ENCODE measurements around the gene CDCA7. TPM values are rescaled to one million over a fixed set of nuclear protein-coding genes. Genes with fewer than 3 reads are reported as not detected.
"Not testable (repeated sequence)": the region's sequence is repeated elsewhere in the genome, so short reads cannot be mapped to it uniquely, and the experiment has no call there.

Gene CDCA7
- polyA plus RNA-seq, 3 donors: 0.22 to 0.59 (median 0.47) TPM

DNA sequence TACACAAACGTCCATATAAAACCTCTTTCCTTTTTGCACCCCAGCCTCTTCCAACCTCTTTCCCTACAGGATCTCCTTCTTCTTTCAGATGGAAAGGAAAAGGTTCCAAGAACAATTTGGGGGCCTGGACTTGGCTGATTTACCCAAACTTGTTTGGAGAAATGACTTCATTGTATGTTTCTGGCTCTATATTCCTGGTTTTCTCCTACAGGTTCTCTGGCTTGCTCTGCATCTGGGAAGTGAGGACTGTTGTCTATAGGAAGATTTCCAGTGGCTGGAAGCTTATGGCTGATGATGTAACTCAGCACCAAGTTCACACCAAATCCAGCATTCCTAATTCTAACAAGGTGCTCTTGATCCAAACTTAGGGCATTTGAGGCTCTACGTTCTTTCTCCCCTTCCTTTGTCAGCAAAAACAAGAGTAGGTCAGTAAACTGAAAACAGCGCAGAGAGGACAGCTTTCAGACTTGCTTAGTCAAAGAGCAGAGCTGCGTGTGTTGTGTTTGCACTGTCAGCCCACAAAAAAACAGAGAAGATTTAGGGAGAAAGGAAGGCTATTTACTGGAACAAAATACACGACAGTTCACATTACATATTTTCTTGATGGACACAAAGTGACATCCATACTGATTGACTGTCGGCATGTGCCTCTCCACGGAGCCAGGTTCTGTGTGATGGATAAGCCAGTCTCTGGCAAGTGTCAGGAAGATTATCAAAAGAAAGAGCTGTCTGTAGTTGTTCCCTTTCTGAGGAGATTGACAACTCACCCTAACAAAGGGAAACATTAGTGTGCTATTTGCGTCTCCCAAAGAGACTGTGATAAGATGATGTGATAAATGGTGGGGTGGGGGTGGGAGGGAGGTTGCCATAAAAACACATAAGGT is 39.7 kb downstream of the CDCA7 start:
- 52 to 69% (median 68%) methylated on average over 8 of the region's 8 CpGs for WGBS, 3 donors
- H3K27ac ChIP-seq (ENCODE audit: low read depth, low read length): no peak overlapping the region

DNA sequence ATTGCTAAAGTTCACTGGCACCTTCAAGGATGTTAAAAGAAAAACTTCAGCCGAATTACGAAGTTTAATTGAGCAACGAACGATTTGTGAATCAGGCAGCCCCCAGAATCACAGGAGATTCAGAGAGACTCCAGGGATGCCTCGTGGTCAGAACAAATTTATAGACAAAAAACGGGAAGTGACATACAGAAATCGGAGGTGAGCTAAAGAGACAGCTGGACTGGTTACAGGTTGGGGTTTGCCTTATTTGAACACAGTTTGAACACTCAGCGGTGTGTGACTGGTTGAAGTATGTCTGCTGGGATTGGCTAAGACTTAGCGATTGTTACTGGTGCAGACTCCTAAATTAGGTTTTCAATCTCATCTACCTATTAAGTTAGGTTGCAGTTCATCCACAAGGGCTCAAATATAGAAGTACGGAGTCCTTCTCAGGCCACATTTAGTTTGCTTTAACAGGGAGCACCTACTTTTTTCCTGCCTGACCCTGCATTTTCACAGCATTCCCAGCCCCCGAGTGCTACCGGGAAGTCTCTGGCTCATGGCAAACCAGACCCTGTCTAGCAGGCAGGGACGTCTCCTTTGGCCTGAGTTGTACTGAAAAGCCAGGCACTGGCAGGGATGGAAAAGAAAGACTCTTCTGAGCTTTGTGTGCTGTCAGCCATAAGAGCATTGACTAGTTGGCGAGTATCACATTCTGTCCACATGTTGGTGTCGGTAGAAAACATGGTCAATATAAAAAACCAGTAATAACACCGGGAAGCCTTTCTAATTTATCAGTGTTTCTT is 41.1 kb downstream of the CDCA7 start:
- 82 to 88% (median 86%) methylated on average over 16 of the region's 16 CpGs for WGBS, 3 donors
- no peak overlapping the region for H3K27ac ChIP-seq (ENCODE audit: low read depth, low read length)

DNA sequence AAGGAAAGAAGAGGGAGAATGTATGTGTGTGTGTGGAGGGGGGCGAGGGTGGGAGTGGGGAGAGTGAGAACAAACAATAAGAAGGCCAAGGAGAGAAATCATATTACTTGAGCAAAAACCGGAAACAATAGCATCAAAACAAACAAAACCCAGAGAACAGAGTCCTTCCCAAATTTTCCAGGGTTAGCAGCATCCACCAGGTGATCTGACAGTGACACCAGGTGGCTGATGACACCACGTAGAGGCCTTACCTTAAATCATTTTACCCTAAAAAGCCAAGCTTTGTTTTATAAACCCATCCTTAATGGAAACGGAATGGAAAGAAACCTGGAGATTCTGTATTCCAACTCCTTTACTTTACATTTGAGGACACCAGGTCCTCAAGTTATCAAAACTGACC is 42.9 kb downstream of the CDCA7 start:
- 80 to 85% (median 83%) methylated on average over 4 of the region's 4 CpGs for WGBS, 3 donors
- H3K27ac ChIP-seq (ENCODE audit: low read depth, low read length): no peak overlapping the region

DNA sequence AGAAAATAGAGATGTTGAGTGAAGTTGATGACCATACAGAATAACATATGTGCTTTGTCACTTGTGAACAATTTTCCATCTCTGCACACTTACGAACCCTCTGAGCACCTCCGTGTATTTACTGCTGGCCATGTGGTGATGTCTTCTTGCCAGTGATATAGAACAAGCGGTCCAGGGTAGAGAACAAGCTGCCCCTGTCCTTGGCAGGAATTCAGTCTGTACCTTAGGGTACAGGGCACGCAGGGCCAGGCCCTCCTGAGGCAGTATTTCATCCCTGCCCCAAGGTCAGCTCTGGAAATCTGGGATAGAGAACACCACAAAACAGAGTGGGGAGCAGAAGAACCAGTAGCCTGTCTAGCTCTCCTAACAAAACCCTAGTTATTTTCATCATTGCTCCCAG is 44.6 kb downstream of the CDCA7 start:
- H3K27ac ChIP-seq (ENCODE audit: low read depth, low read length): no peak overlapping the region
- WGBS, 3 donors: 87 to 91% (median 88%) methylated on average over 4 of the region's 4 CpGs

DNA sequence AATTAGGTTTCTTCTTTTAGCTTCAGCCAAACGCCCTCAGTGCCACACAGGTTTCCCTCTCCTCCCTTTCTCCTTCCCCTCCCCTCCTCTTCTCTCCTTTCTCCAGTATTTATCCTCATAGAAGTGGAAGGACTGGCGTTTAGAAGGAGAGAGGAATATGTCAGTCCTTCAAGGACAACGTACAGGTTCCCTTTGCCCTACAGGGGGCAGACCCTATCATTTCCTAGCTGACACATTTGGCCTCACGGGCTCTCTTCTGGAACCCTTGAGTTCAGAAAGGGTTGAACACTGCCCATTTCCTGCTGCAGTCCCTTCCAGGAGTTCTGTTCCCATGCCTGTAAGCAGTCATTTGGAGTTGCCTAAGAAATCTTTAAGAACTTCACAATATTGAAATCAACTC is 46.1 kb downstream of the CDCA7 start:
- H3K27ac ChIP-seq (ENCODE audit: low read depth, low read length): no peak overlapping the region

DNA sequence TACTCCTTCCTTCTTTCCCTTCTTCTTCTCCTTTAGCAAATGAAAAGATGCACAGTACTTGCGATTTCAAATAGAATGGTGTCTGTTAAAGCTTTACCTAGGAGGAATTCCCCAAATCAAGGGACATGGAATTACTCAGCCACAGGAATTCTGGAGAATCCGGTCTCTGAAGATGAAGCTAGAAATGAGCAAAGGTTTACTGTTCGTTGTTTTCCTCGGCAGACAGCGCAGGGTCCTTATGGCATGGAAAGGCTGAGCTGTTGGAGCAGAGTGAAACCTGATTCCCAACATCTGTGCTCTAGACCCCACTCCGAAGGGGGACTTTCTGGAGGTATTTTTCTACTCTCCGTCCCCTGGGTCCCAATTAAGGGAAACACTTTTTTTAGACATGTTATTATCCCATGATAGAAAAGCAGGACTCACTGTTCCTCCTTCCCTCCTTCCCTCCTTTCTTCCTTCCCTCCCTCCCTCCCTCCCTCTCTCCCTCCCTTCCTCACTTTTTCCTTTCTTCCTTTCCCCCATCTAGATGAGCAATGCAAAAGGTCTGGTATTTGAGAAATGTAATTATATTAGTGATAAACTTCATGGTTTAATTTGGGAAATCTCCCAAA is 47.1 kb downstream of the CDCA7 start:
- no peak overlapping the region for H3K27ac ChIP-seq (ENCODE audit: low read depth, low read length)
- 16 to 21% (median 17%) methylated on average over 7 of the region's 7 CpGs for WGBS, 3 donors

More for the DNA sequence above, 46.1 kb downstream of the CDCA7 start:
- WGBS, 3 donors: 20 to 33% (median 28%) methylated on average over 4 of the region's 4 CpGs

DNA sequence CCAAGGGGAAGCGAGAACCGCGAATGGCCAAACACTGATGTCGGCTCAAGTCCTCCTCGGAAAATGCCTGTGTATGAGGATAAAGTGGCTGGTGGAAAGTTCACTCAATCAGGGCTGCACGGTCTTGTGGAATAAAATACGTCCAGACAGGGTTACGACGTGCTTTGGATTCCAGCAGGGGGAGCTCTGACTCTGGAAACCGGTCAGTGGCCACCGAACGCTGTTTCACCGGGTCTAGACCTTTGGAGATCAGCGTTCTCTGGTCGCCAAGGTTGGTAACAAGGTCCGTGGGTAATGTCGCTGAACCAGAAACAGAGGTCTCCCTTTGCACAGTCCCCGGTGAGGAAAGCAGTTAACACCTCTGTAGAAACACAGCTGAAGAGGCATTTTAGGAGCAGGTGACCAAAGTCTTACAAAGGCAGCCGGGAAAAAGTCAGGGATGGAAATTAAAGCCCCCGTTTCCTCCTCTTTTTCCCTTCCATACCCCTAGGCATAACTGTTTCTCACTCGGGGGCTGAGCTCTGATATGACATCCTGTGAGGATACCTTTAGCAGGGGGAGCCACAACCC is 47.8 kb downstream of the CDCA7 start:
- 3 to 7% (median 5%) methylated on average over 21 of the region's 21 CpGs for WGBS, 3 donors
- H3K27ac ChIP-seq (ENCODE audit: low read depth, low read length): no peak overlapping the region

DNA sequence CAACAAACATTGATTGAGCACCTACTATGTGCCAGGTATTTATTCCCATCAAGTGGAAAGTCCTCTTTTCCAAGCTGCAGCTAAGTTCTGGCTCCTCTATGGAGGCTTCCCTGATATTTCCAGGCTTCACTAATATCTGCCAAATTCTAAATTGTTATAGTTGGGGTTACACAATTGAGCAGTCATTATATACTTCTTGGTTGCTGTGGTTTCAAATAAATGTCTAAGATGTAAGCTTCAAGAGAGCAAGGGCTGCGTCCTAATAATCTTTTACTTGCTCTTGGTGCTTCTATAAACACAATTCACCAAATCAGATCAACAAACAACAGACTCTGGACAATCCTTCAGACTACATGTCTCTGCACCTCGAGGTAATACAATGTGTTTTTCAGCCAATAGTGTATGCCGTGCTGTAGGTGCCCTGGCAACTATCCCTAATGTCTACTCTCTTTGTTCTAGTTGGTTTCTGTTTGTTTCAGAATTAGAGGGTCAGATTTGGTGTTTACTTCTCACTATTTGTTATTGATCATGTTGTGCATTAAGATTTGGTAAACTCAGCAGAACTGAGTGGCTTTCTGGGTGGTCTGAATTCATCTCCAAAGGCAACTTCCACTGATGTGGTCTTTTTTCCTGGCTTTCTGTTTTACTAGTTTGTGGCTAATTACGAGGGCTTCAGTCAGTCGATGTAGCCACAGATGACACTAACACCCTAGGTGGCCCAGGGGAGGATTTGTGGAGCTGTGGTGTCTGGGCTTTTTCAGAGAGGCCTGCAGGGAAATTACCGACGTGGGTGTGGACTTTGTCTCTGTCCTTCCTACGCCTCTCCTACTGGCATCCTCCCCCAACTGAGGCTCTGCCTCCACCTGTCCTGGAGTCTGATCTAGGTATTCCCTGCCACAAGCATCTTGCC is 50.4 kb downstream of the CDCA7 start:
- WGBS, 3 donors: 66 to 71% (median 70%) methylated on average over 8 of the region's 8 CpGs

DNA sequence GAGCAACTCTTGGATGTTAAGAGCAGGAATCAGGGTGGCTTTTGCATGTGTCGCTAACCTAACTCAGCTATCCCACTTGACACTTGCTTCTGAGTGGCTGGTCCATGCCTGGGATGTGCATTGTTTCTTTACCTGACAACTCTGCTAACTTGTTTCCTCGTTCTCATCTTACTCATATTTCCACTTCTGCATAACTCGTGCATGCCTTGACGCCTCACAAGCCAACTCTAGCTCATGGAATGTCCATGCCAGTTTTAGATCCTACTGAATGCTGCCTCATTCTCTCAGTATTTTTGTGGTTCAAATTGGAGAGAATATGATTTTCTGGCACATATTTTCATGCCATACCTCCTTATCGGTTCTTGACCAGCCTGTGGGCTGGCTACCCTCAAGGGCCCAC is 52.5 kb downstream of the CDCA7 start:
- H3K27ac ChIP-seq (ENCODE audit: low read depth, low read length): no peak overlapping the region
- 85 to 92% (median 91%) methylated on average over 5 of the region's 5 CpGs for WGBS, 3 donors

More for the DNA sequence above, 50.4 kb downstream of the CDCA7 start:
- H3K27ac ChIP-seq (ENCODE audit: low read depth, low read length): no peak overlapping the region

DNA sequence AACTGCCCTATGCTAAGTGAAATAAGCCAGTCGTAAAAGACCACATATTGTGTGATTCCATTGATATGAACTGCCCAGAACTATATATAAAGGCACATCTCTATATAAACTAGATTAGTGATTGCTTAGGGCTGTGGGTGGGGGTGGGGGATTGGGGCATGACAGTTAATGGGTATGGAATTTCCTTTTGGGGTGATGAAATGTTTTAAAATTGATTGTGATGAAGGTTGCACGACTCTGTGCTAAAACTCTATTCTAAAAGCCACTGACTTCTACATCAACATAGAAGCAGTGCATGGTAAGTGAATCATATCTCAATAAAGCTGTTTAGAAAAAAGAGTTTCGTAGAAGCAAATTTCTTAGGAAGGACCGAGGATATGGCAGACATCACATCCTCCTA is 53.0 kb downstream of the CDCA7 start:
- no peak overlapping the region for H3K27ac ChIP-seq (ENCODE audit: low read depth, low read length)
- WGBS, 3 donors: 80 to 86% (median 84%) methylated on average over 4 of the region's 4 CpGs

DNA sequence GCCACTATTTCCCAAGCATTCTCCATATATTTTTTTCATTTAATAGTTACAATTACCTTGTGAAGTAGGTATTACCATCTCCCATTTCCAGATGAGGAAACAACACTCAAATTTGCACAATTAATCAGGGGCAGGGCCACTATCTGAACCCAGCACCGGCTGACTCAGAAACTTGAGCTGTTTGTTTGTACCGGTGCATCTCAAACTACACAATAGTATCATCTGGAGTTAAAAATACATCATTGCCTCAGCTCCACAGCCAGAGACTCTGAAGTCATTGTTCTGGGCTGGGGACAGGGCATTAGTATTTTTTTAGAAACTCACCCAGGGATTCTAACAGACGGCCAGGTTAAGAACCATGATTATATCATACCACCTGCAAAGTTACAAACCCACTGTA is 55.9 kb downstream of the CDCA7 start:
- H3K27ac ChIP-seq (ENCODE audit: low read depth, low read length): no peak overlapping the region
- 62 to 68% (median 67%) methylated on average over 3 of the region's 3 CpGs for WGBS, 3 donors

DNA sequence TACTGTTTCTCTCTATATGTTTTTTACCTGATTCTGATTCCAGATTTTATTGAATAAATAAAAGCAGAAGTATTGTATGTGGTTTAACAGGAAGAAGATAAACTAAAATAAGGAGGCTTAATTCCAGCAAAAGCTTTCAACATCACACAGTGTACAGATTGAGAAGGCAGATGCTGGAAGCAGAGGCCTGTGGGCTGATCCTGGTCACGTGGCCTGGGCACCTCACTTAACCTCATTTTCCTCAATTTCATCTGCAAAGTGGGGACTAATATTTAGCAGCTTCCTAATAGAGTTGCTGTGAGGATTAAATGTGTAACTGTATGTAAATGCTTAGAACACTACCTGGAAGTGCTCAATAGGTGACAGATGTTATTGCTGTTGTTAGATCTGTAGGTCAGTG is 58.0 kb downstream of the CDCA7 start:
- H3K27ac ChIP-seq (ENCODE audit: low read depth, low read length): no peak overlapping the region
- 19 to 58% (median 41%) methylated on average over 1 of the region's 1 CpG for WGBS, 3 donors

DNA sequence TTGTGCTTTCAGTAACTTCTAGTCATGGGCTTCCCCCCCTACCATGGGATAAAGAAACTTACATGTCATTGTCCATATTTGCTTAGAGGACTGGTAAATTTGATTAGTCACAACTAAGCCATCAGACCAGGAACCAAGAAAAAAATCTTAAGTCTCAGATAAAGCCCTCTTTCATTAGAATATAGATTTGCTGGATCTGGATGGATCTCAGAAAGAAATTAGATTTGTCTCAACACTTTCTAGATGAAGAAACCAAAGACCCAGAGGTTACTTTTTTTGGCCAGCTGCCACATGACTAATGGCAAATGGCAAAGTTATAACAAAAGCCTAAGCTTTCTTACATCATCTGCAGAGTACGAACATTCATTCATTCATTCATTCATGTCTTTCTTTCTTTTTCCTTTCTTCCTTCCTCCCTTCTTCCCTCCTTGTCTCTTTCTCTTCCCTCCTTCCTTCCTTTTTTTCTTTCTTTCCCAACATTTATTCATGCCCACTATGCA is 60.2 kb downstream of the CDCA7 start:
- WGBS, 3 donors: 47 to 68% (median 57%) methylated on average over 1 of the region's 1 CpG
- no peak overlapping the region for H3K27ac ChIP-seq (ENCODE audit: low read depth, low read length)

DNA sequence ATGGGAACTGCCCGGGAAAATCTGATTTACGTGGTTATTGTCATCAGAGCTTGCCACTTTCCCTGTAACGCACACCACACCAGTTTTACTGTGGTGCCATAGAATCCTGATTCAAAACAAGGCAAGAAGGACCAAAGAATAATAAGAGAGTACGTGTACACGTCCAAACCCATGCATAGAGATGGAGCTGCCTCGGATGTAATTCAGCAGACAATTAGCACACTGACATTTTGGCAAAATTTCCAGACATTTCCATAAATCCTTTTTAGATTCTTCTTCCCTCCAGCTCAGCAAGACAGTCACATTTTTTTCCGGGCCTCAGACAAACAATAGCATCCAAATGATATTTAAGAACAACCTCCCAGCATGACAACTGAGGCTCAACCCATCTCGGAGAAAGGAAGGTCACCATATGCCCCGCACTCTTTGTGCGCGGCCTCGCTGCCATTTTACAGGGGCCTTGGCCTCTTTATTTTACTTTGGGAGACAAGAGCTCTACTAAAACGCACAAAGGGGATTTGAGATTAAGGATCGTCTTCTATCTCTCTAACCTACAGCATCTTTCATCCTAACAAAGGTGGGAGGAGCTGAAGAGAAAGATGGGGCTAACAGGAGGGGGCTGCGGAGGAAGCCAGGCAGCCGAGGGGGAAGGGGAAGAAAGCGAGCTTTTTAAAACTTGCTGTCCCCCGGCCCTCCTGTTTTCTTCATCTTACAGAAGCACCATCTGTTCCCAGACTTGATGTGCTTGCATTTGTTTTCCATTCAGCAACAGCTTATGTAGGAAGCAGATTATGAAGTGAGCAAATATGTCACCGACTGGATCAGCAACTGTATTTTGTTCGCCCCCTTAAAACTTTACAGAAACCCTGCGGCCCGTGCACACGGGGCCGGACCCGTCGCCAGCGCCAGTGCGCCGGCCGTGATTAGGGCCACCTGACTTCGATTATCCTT is 61.0 kb downstream of the CDCA7 start:
- no peak overlapping the region for H3K27ac ChIP-seq (ENCODE audit: low read depth, low read length)
- 72 to 84% (median 76%) methylated on average over 31 of the region's 31 CpGs for WGBS, 3 donors

DNA sequence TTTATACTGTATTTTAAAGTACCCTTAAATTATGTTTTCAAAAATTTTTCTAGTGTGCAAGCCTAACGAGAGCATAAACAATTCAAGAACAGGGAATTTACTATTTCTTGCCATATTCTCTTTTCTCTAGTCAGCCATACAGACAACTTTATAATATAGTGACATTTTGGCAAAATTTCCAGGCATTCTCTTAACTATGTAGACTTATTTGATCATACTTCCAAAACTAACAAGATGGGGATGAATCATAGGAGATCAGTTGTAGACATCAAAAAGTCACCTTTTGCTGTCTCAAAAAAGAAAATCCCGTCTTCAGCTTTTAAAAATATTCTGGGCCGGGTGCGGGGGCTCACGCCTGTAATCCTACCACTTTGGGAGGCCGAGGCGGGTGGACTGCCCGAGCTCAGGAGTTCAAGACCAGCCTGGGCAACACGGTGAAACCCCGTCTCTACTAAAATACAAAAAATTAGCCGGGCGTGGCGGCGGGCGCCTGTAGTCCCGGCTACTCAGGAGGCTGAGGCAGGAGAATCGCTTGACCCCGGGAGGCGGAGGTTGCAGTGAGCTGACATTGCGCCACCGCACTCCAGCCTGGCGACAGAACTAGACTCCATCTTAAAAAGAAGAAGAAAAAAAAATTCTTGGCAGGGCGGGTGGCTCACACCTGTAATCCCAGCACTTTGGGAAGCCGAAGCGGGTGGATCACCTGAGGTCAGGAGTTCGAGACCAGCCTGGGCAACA is 61.9 kb downstream of the CDCA7 start:
- WGBS, 3 donors: 94 to 95% (median 95%) methylated on average over 26 of the region's 26 CpGs
- not testable (repeated sequence) for H3K27ac ChIP-seq (ENCODE audit: low read depth, low read length)

DNA sequence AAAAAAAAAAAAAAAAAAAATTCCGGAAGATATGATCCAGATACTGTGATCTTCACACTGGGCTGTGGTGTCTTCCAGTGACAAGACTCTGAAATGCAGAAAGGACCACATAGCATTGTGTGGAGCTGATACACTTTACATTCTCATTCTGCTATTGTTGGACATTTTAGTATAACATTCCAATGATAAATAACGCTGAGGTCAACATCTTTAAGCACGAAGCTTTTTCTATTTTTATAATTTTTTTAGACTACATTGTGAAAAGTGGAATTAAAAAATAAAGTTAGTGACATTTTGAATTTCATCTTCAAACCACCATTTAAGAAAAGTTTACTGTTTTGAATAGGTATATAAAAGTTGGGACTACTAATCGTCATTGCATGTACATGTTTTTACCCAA is 62.7 kb downstream of the CDCA7 start:
- H3K27ac ChIP-seq (ENCODE audit: low read depth, low read length): no peak overlapping the region
- WGBS, 3 donors: 88 to 93% (median 89%) methylated on average over 4 of the region's 4 CpGs

Data from adipose tissue (tissue), 3 donors.